Ovary (tissue), 3 donors: ENCODE data around the gene LUZP2.

Experiments used
- EP300 ChIP-seq: sonication (generic); formaldehyde crosslinking; IDR thresholded peaks from one replicate; pipeline ENCODE4 v1.6.1; 2017; ENCODE audit warnings: antibody characterized with exemption
- POLR2A ChIP-seq: fragments of 450-650 bp; IDR thresholded peaks from one replicate; pipeline ENCODE4 v1.6.1; 2017; ENCODE audit warnings: antibody characterized with exemption, mild to moderate bottlenecking, moderate library complexity
- TF ChIP-seq, protein P1 (sequence below), 3 donors: fragments of 450-650 bp in 2 of 3; fragments of 200-600 bp in 1 of 3; IDR thresholded peaks; one replicate each; pipeline versions ENCODE4 v1.5.1 to v1.8.0; 2016 to 2022; ENCODE audit warnings: antibody characterized with exemption in 3 of 3, mild to moderate bottlenecking in 1 of 3
- donor health status: DM: no; HTN: no; CAD: no.

DNA sequence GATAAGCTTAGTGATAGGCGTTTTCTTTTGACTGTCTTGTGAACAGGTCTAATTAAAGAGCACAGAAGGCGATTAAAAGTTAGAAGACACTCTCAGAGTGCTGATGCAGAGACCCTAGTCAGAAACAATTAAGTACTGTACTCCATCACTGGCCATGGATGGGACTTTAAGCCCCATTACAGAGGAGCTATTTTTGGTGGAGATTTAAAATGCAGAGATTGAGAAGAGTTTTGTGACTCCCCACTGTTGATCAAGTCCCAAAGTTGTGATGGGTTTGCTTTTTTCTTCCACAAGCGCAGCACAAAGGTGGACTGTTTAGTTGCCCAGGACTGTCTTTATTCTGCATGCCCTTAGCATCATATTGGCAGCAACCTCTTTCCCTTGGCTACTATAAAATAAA is 978 bp downstream of the LUZP2 start:
- TF ChIP-seq, protein P1, sequence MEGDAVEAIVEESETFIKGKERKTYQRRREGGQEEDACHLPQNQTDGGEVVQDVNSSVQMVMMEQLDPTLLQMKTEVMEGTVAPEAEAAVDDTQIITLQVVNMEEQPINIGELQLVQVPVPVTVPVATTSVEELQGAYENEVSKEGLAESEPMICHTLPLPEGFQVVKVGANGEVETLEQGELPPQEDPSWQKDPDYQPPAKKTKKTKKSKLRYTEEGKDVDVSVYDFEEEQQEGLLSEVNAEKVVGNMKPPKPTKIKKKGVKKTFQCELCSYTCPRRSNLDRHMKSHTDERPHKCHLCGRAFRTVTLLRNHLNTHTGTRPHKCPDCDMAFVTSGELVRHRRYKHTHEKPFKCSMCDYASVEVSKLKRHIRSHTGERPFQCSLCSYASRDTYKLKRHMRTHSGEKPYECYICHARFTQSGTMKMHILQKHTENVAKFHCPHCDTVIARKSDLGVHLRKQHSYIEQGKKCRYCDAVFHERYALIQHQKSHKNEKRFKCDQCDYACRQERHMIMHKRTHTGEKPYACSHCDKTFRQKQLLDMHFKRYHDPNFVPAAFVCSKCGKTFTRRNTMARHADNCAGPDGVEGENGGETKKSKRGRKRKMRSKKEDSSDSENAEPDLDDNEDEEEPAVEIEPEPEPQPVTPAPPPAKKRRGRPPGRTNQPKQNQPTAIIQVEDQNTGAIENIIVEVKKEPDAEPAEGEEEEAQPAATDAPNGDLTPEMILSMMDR (IDR thresholded peaks at IDR 0.05): no peak
- TF ChIP-seq POLR2A (no peak), EP300 (no peak)
